ENCODE data around the gene CEP170.

DNA sequence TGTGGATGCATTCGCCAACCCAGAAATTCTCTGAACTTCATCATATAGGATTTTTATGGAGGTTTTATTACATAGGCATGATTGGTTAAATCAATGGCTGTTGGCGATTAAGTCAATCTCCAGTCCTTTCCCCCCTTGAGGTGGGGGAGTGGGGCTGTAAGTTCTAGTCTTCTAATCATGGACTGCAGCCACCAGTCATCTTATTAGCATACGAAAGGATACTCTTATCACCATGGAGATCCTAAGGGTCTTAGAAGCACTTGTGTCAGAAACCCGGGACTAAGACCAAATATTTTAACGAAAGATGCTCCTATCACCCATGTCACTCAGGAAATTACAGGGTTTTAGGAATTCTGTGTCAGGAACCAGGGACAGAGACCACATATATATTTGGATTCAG is 37.0 kb upstream of the CEP170 start:
- no peak for TF ChIP-seq CTCF (IDR thresholded peaks at IDR 0.05)
- no peak for TF ChIP-seq EP300 (IDR thresholded peaks at IDR 0.05; ENCODE audit: low read depth)
- TF ChIP-seq POLR2AphosphoS5 (IDR thresholded peaks at IDR 0.05) = no peak
